ENCODE data around the gene SEMA5B. TPM values are rescaled to one million over a fixed set of nuclear protein-coding genes. Genes with fewer than 3 reads are reported as not detected.

The SEMA5B gene
- total RNA-seq, 2 experiments from 2014 or later, result 0.22 TPM; not detected in 1

- Histone ChIP-seq H3K4me3 (ENCODE audit: low read length) (peak overlapping the region; percentile 42), H3K4me1 (ENCODE audit: insufficient read depth, low read length) (peaks cover 24% of the 10 kb centered on the region), H3K27me3 (ENCODE audit: control insufficient read depth in 1 of 2, insufficient read depth in 2 of 2, low read length in 2 of 2) (peaks cover 83 to 85% of the 10 kb centered on the region in 2 experiments), H3K27ac (ENCODE audit: low read depth in 1 of 2, low read length in 2 of 2) (no peak overlapping the region), H3K9me3 (ENCODE audit: control insufficient read depth in 1 of 2, insufficient read depth in 1 of 2, low read length in 2 of 2) (peaks cover 0 to 12% of the 10 kb centered on the region in 2 experiments), H3K36me3 (ENCODE audit: insufficient read depth, low read length) (no peaks in the 10 kb centered on the region)
- peak in 3 of 14 experiments; percentile 2 to 23 (median 20) for DNase-seq
- POLR2A ChIA-PET, result interaction anchor here (1.3 kb wide), 1 partner anchor 12 kb away, joined by 4 read pairs; no protein-coding TSS in a partner anchor
- no peak for ATAC-seq (ENCODE audit: poor library complexity)
- Mint-ChIP-seq H3K9me3 (no peaks in the 10 kb centered on the region), H3K27ac (no peak overlapping the region), H3K27me3 (peaks cover 71% of the 10 kb centered on the region), H3K4me1 (ENCODE audit: low read depth) (peaks cover 12% of the 10 kb centered on the region), H3K4me3 (peak overlapping the region; percentile 70), H3K36me3 (ENCODE audit: low read depth) (no peaks in the 10 kb centered on the region)
- intact Hi-C loops (cut with DNase I, micrococcal nuclease), result loop anchor here (5.0 to 10.0 kb wide), 4 partner anchors 272 to 1479 kb away; partner anchors contain the start of genes DTX3L (in 1 of the 2), PARP9 (in 1 of the 2) and POLQ (in 1 of the 2)
- TF ChIP-seq CTCF (IDR thresholded peaks at IDR 0.05), result no peak
- CTCF ChIA-PET, result interaction anchor here (0.6 kb wide), 1 partner anchor 38 kb away, joined by 4 read pairs; no protein-coding TSS in a partner anchor
Observed at GRCh38 chr3:123026565-123027291, 835 bp downstream of the SEMA5B start.

GRCh38 chr3:123025642-123026521, 1.7 kb downstream of the SEMA5B start:
- H3K36me3 Mint-ChIP-seq (ENCODE audit: low read depth), result no peaks in the 10 kb centered on the region
- H3K4me3 Mint-ChIP-seq, result peak overlapping the region; percentile 83
- Histone ChIP-seq H3K27ac (ENCODE audit: low read depth in 1 of 2, low read length in 2 of 2) (no peak overlapping the region), H3K9me3 (ENCODE audit: control insufficient read depth in 1 of 2, insufficient read depth in 1 of 2, low read length in 2 of 2) (peaks cover 0 to 12% of the 10 kb centered on the region in 2 experiments), H3K4me3 (ENCODE audit: low read length) (peak overlapping the region; percentile 42), H3K4me1 (ENCODE audit: insufficient read depth, low read length) (peaks cover 24% of the 10 kb centered on the region), H3K36me3 (ENCODE audit: insufficient read depth, low read length) (no peaks in the 10 kb centered on the region), H3K27me3 (ENCODE audit: control insufficient read depth in 1 of 2, insufficient read depth in 2 of 2, low read length in 2 of 2) (peaks cover 82% of the 10 kb centered on the region in 2 experiments)
- ChIA-PET POLR2A (interaction anchor here (0.6 kb wide), 1 partner anchor 236 kb away, joined by 3 read pairs; no protein-coding TSS in a partner anchor), CTCF (no interaction called here)
- DNase-seq, result peak in 2 of 14 experiments; percentile 3 to 15
- TF ChIP-seq CTCF (IDR thresholded peaks at IDR 0.05), result no peak
- peaks cover 80% of the 10 kb centered on the region for H3K27me3 Mint-ChIP-seq
- peaks cover 12% of the 10 kb centered on the region for H3K4me1 Mint-ChIP-seq (ENCODE audit: low read depth)
- H3K9me3 Mint-ChIP-seq, result no peaks in the 10 kb centered on the region
- ATAC-seq (ENCODE audit: poor library complexity), result no peak
- no peak overlapping the region for H3K27ac Mint-ChIP-seq
- intact Hi-C loops (cut with DNase I, micrococcal nuclease), result loop anchor here (5.0 to 10.0 kb wide), 4 partner anchors 271 to 1479 kb away; partner anchors contain the start of genes DTX3L (in 1 of the 2), PARP9 (in 1 of the 2) and POLQ (in 1 of the 2)

- Histone ChIP-seq H3K9me3 (ENCODE audit: control insufficient read depth in 1 of 2, insufficient read depth in 1 of 2, low read length in 2 of 2) (peaks cover 0 to 12% of the 10 kb centered on the region in 2 experiments), H3K4me3 (ENCODE audit: low read length) (no peak overlapping the region), H3K4me1 (ENCODE audit: insufficient read depth, low read length) (peaks cover 24% of the 10 kb centered on the region), H3K27ac (ENCODE audit: low read depth in 1 of 2, low read length in 2 of 2) (no peak overlapping the region), H3K36me3 (ENCODE audit: insufficient read depth, low read length) (no peaks in the 10 kb centered on the region), H3K27me3 (ENCODE audit: control insufficient read depth in 1 of 2, insufficient read depth in 2 of 2, low read length in 2 of 2) (peaks cover 71 to 73% of the 10 kb centered on the region in 2 experiments)
- DNase-seq, result no peak
- Mint-ChIP-seq H3K9me3 (no peaks in the 10 kb centered on the region), H3K27me3 (peaks cover 85% of the 10 kb centered on the region), H3K4me1 (ENCODE audit: low read depth) (peaks cover 12% of the 10 kb centered on the region), H3K36me3 (ENCODE audit: low read depth) (no peaks in the 10 kb centered on the region), H3K27ac (no peak overlapping the region), H3K4me3 (no peak overlapping the region)
- ChIA-PET CTCF (no interaction called here), POLR2A (no interaction called here)
- no peak for TF ChIP-seq CTCF (IDR thresholded peaks at IDR 0.05)
- ATAC-seq (ENCODE audit: poor library complexity), result no peak
- intact Hi-C loops (cut with DNase I, micrococcal nuclease), result loop anchor here in 1 of 2 experiments (10.0 kb wide), 1 partner anchor 269 kb away; no protein-coding TSS in a partner anchor
Observed at GRCh38 chr3:123024056-123024455, 3.5 kb downstream of the SEMA5B start.
